H1 (cell line): ENCODE measurements around the gene KLK4. TPM values are rescaled to one million over a fixed set of nuclear protein-coding genes. Genes with fewer than 3 reads are reported as not detected.
"Not testable (repeated sequence)": the region's sequence is repeated elsewhere in the genome, so short reads cannot be mapped to it uniquely, and the experiment has no call there.

ENCODE experiments used
- CTCF ChIA-PET: fragments of 300-600 bp; sonication (Branson Sonifier 250); formaldehyde crosslinking; loops from one replicate; lab custom pipeline; 2021; ENCODE audit not compliant: partially characterized antibody; lab: Charles Lee
- POLR2A ChIA-PET: fragments of 300-600 bp; sonication (Branson Sonifier 250); formaldehyde crosslinking; loops from one replicate; lab custom pipeline; 2021; ENCODE audit warnings: inconsistent platforms; ENCODE audit not compliant: partially characterized antibody; lab: Charles Lee
- DNase-seq, 2 experiments: peaks; one replicate each; pipeline versions ENCODE4 v3.0.0 to v3.0.0-alpha.2; 2010 to 2022; ENCODE audit warnings: low spot score in 2 of 2, low read depth in 1 of 2, mixed read lengths in 1 of 2
- FAIRE-seq: peaks from 2 replicates; lab custom pipeline; 2011; peaks lifted over from hg19 to GRCh38; lab: Jason Lieb, UNC
- H2AFZ ChIP-seq: 2 replicates; pipeline ENCODE4 v1.8.1; 2012; ENCODE audit warnings: low read length, inconsistent platforms
- H2AK5ac ChIP-seq: 2 replicates; pipeline ENCODE4 v1.6.1; 2013; ENCODE audit warnings: low read depth, low read length
- H2BK120ac ChIP-seq: replicated peaks from 2 replicates; pipeline ENCODE3; 2013; ENCODE audit warnings: low read depth, low read length, inconsistent platforms
- H2BK12ac ChIP-seq: 2 replicates; pipeline ENCODE4 v1.6.1; 2013; ENCODE audit warnings: low read depth, low read length
- H2BK15ac ChIP-seq: 2 replicates; pipeline ENCODE4 v1.6.1; 2013; ENCODE audit warnings: low read length
- H2BK20ac ChIP-seq: 2 replicates; pipeline ENCODE4 v1.6.1; 2013; ENCODE audit warnings: low read length
- H2BK5ac ChIP-seq: 2 replicates; pipeline ENCODE4 v1.6.1; 2013; ENCODE audit warnings: low read depth, low read length
- H3K14ac ChIP-seq: 2 replicates; pipeline ENCODE4 v1.6.1; 2013; ENCODE audit warnings: inconsistent platforms; ENCODE audit not compliant: insufficient read length
- H3K18ac ChIP-seq: 2 replicates; pipeline ENCODE4 v1.6.1; 2013; ENCODE audit warnings: low read length; ENCODE audit errors: extremely low read depth
- H3K23ac ChIP-seq: 2 replicates; pipeline ENCODE4 v1.6.1; 2013; ENCODE audit warnings: inconsistent platforms; ENCODE audit not compliant: insufficient read length
- H3K23me2 ChIP-seq: 2 replicates; pipeline ENCODE4 v1.6.1; 2013; ENCODE audit warnings: low read depth, low read length
- H3K27ac ChIP-seq: 2 replicates; pipeline ENCODE4 v1.6.1; 2011; ENCODE audit warnings: low read depth, low read length, inconsistent platforms
- H3K27me3 ChIP-seq, 4 experiments: replicated peaks in 1 of 4; 1 replicate in 1 of 4; 2 replicates in 3 of 4; pipeline versions ENCODE4 v1.6.1 to v1.8.1; 2011 to 2013; ENCODE audit warnings: low read length in 3 of 4, mild to moderate bottlenecking in 3 of 4, inconsistent platforms in 2 of 4, mixed read lengths in 2 of 4, moderate library complexity in 1 of 4; ENCODE audit not compliant: control insufficient read depth in 3 of 4, insufficient read depth in 3 of 4; ENCODE audit errors: extremely low read depth in 1 of 4
- H3K36me3 ChIP-seq, 4 experiments: 2 replicates each; pipeline versions ENCODE4 v1.6.1 to v1.8.1; 2011 to 2013; ENCODE audit warnings: mild to moderate bottlenecking in 4 of 4, low read length in 3 of 4, moderate library complexity in 2 of 4, control low read depth in 1 of 4, inconsistent platforms in 1 of 4; ENCODE audit not compliant: insufficient read depth in 4 of 4, control insufficient read depth in 2 of 4
- H3K4ac ChIP-seq: replicated peaks from 2 replicates; pipeline ENCODE3; 2013; ENCODE audit warnings: low read length, low read depth, mixed read lengths, inconsistent platforms; ENCODE audit not compliant: insufficient read length
- H3K4me1 ChIP-seq, 4 experiments: replicated peaks in 1 of 4; 1 replicate in 1 of 4; 2 replicates in 3 of 4; pipeline versions ENCODE4 v1.6.1 to v1.8.1; 2011 to 2013; ENCODE audit warnings: low read length in 3 of 4, inconsistent platforms in 2 of 4, mixed read lengths in 1 of 4; ENCODE audit not compliant: insufficient read depth in 4 of 4, control insufficient read depth in 3 of 4
- H3K4me2 ChIP-seq, 2 experiments: 2 replicates each; pipeline versions ENCODE4 v1.6.1 to v1.8.1; 2011 to 2013; ENCODE audit warnings: low read depth in 2 of 2, low read length in 2 of 2, control low read depth in 1 of 2, inconsistent platforms in 1 of 2, mild to moderate bottlenecking in 1 of 2; ENCODE audit not compliant: insufficient read depth in 1 of 2
- H3K4me3 ChIP-seq, 4 experiments: fragments of 200-600, 300-600 bp in 1 of 4; sonication (generic), shearing (Covaris generic), sonication (Bioruptor Twin) in 1 of 4; 2 replicates each; pipeline versions ENCODE4 v1.5.1 to v1.8.1; 2011 to 2016; ENCODE audit warnings: low read length in 4 of 4, low read depth in 3 of 4, control low read depth in 2 of 4, inconsistent platforms in 2 of 4, mild to moderate bottlenecking in 2 of 4, mixed read lengths in 1 of 4, moderate library complexity in 1 of 4; ENCODE audit not compliant: insufficient read depth in 2 of 4; ENCODE audit errors: extremely low read depth in 1 of 4
- H3K56ac ChIP-seq: replicated peaks from 2 replicates; pipeline ENCODE3; 2013; ENCODE audit warnings: low read depth, mild to moderate bottlenecking, mixed read lengths, low read length, inconsistent platforms; ENCODE audit not compliant: insufficient read length
- H3K79me1 ChIP-seq: 2 replicates; pipeline ENCODE4 v1.6.1; 2013; ENCODE audit warnings: low read depth, low read length, control low read depth
- H3K79me2 ChIP-seq, 2 experiments: 2 replicates each; pipeline versions ENCODE4 v1.6.1 to v1.8.1; 2012 to 2013; ENCODE audit warnings: low read length in 2 of 2, mild to moderate bottlenecking in 2 of 2, inconsistent platforms in 1 of 2; ENCODE audit not compliant: insufficient read depth in 2 of 2, control insufficient read depth in 1 of 2
- H3K9ac ChIP-seq, 4 experiments: replicated peaks in 1 of 4; 1 replicate in 1 of 4; 2 replicates in 3 of 4; pipeline versions ENCODE4 v1.6.1 to v1.8.1; 2011 to 2013; ENCODE audit warnings: low read depth in 3 of 4, low read length in 3 of 4, control low read depth in 2 of 4, mild to moderate bottlenecking in 2 of 4, moderate library complexity in 2 of 4, inconsistent platforms in 1 of 4; ENCODE audit errors: extremely low read depth in 1 of 4
- H3K9me3 ChIP-seq, 2 experiments: 2 replicates each; pipeline versions ENCODE4 v1.6.1 to v1.8.1; 2012 to 2013; ENCODE audit warnings: mild to moderate bottlenecking in 2 of 2, moderate library complexity in 2 of 2, control low read depth in 1 of 2, inconsistent platforms in 1 of 2, low read depth in 1 of 2, low read length in 1 of 2, mixed read lengths in 1 of 2; ENCODE audit not compliant: insufficient read depth in 2 of 2
- H4K20me1 ChIP-seq, 2 experiments: replicated peaks in 1 of 2; 2 replicates each; pipeline versions ENCODE3 to v1.8.1; 2011 to 2013; ENCODE audit warnings: inconsistent platforms in 2 of 2, low read length in 2 of 2, mild to moderate bottlenecking in 1 of 2; ENCODE audit not compliant: insufficient read depth in 2 of 2, control insufficient read depth in 1 of 2
- H4K5ac ChIP-seq: 2 replicates; pipeline ENCODE4 v1.6.1; 2013; ENCODE audit warnings: low read length, low read depth, mixed read lengths, inconsistent platforms; ENCODE audit not compliant: insufficient read length
- H4K8ac ChIP-seq: 2 replicates; pipeline ENCODE4 v1.8.0; 2013; ENCODE audit warnings: mild to moderate bottlenecking, moderate library complexity, low read length, inconsistent platforms; ENCODE audit not compliant: insufficient read depth; ENCODE audit errors: extremely low read depth
- H4K91ac ChIP-seq: replicated peaks from 2 replicates; pipeline ENCODE3; 2013; ENCODE audit warnings: low read length, mixed read lengths, inconsistent platforms; ENCODE audit not compliant: insufficient read length
- BCL11A ChIP-seq, 2 experiments: IDR thresholded peaks; one replicate each; pipeline ENCODE4 v1.6.1; 2011; ENCODE audit warnings: low read depth in 2 of 2, low read length in 2 of 2, mild to moderate bottlenecking in 2 of 2
- JUN ChIP-seq: IDR thresholded peaks from 2 replicates; pipeline ENCODE4 v1.6.1; 2011; ENCODE audit warnings: low read depth, mild to moderate bottlenecking, improper control_type of control experiment, low read length
- WGBS, 2 experiments: shearing (Covaris generic) in 1 of 2; methylation state at CpG; one replicate each; pipeline versions ENCODE4 v1.1.6 to v1.1.7; 2013 to 2015; ENCODE audit warnings: low lambda C conversion rate in 2 of 2, mixed read lengths in 2 of 2, inconsistent platforms in 1 of 2, low coverage in 1 of 2, missing lambda C conversion rate in 1 of 2; ENCODE audit not compliant: insufficient replicate concordance in 2 of 2, insufficient coverage in 1 of 2, insufficient read length in 1 of 2; ENCODE audit errors: extremely low coverage in 1 of 2, missing lambda C conversion rate in 1 of 2; 5-methylcytosine and 5-hydroxymethylcytosine counted together
- polyA plus RNA-seq, 7 experiments: library from polyadenylated mRNA; depleted of rRNA in 3 of 7; stranded (reverse) in 5 of 7; unstranded in 2 of 7; fragments of >200 nt in 5 of 7; fragments of 200-250 nt in 2 of 7; gene quantifications; 1 replicate in 5 of 7; 2 replicates in 1 of 7; 4 replicates in 1 of 7; pipeline versions ENCODE4 v1.2.1 to v1.2.3, GENCODE V29; 2011 to 2013; ENCODE audit warnings: missing spikeins in 2 of 7, mixed read lengths in 2 of 7
- total RNA-seq: library from RNA; stranded (reverse); fragmentation: NEBNext Ultra II Directional; extraction: Animal tissue kit (Norgen Biotek cat#: 25700); gene quantifications from 2 replicates; pipeline ENCODE4 v1.2.1, GENCODE V29; 2021

KLK4 gene
- total and polyA plus RNA-seq, 2 of the 8 experiments (the other 6 are each of a cell fraction or from before 2014, with no cell fraction given) = 0.44 TPM; not detected in 1

GRCh38 chr19:50896591-50897190 lies 14.5 kb downstream of the KLK4 start (continued):
- no peak for TF ChIP-seq BCL11A (IDR thresholded peaks at IDR 0.05; ENCODE audit: low read depth in 2 of 2, low read length in 2 of 2)
- TF ChIP-seq JUN = no peak

GRCh38 chr19:50896089-50896590 lies 15.1 kb downstream of the KLK4 start:
- H3K23ac ChIP-seq, H3K4me2 ChIP-seq, H2BK120ac ChIP-seq, H4K8ac ChIP-seq, H3K23me2 ChIP-seq, H3K9ac ChIP-seq, H3K4me1 ChIP-seq, H3K79me2 ChIP-seq, H3K79me1 ChIP-seq, H3K27me3 ChIP-seq, H2BK15ac ChIP-seq, H2BK20ac ChIP-seq, H3K36me3 ChIP-seq, H2BK12ac ChIP-seq, FAIRE-seq, H2AFZ ChIP-seq, H4K91ac ChIP-seq, H3K4me3 ChIP-seq, H3K56ac ChIP-seq, H3K27ac ChIP-seq, H3K4ac ChIP-seq, DNase-seq, H3K18ac ChIP-seq, H4K20me1 ChIP-seq, H2BK5ac ChIP-seq, H3K14ac ChIP-seq, H4K5ac ChIP-seq, POLR2A ChIA-PET: not testable (repeated sequence)
- CTCF ChIA-PET = interaction anchor here (1.1 to 4.7 kb wide), 4 partner anchors 9 to 57 kb away, joined by 3 to 29 read pairs (median 4); no protein-coding TSS in a partner anchor
- WGBS, 2 experiments = 89% methylated on average over 9 of the region's 9 CpGs; no CpG with 5 or more reads in 1 of the 2 experiments
- H3K9me3 ChIP-seq = peaks cover 23 to 26% of the 10 kb centered on the region in 2 experiments
- H2AK5ac ChIP-seq = peak overlapping the region; percentile 10; the same call in 1 of the 2 replicates
